Gastroesophageal sphincter (tissue), 3 donors: ENCODE results near the gene L3MBTL4.

Source experiments
- POLR2A ChIP-seq, 2 donors: fragments of 450-650 bp; IDR thresholded peaks; one replicate each; pipeline ENCODE4 v1.6.1; 2017; ENCODE audit warnings: antibody characterized with exemption in 2 of 2, mild to moderate bottlenecking in 2 of 2, moderate library complexity in 1 of 2
- POLR2AphosphoS5 ChIP-seq: sonication (generic); formaldehyde crosslinking; IDR thresholded peaks from one replicate; pipeline ENCODE4 v1.6.1; 2017; ENCODE audit warnings: antibody characterized with exemption
- TF ChIP-seq, protein P1 (sequence below), 4 experiments: fragments of 200-600 bp in 2 of 4; fragments of 450-650 bp in 2 of 4; sonication (generic) in 1 of 4; IDR thresholded peaks; one replicate each; pipeline ENCODE4 v1.5.1; 2017 to 2019; ENCODE audit warnings: antibody characterized with exemption in 4 of 4, mild to moderate bottlenecking in 2 of 4, moderate library complexity in 2 of 4

DNA sequence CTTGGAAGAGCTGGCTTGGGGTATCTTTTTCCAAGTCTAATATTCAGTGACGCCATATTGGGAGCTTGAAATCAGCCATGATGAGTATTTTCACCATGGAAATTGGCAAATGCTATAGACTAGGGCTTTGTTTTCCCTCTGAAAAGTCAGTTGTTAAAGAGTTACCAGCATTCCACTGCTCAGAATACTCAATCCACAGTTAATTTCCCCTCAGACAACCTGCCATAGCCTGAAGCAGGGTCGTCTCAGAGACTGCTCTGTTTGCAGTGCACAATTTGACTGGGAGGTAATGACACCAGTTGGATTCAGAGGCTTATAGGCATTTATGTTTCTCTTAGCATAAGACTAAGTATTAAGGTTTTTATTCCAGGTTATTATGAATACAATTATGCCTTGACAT, 483.9 kb downstream of the L3MBTL4 start:
- TF ChIP-seq, protein P1, sequence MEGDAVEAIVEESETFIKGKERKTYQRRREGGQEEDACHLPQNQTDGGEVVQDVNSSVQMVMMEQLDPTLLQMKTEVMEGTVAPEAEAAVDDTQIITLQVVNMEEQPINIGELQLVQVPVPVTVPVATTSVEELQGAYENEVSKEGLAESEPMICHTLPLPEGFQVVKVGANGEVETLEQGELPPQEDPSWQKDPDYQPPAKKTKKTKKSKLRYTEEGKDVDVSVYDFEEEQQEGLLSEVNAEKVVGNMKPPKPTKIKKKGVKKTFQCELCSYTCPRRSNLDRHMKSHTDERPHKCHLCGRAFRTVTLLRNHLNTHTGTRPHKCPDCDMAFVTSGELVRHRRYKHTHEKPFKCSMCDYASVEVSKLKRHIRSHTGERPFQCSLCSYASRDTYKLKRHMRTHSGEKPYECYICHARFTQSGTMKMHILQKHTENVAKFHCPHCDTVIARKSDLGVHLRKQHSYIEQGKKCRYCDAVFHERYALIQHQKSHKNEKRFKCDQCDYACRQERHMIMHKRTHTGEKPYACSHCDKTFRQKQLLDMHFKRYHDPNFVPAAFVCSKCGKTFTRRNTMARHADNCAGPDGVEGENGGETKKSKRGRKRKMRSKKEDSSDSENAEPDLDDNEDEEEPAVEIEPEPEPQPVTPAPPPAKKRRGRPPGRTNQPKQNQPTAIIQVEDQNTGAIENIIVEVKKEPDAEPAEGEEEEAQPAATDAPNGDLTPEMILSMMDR (IDR thresholded peaks at IDR 0.05), result no peak
- TF ChIP-seq POLR2A (IDR thresholded peaks at IDR 0.05), result no peak
- no peak for TF ChIP-seq POLR2AphosphoS5
